Duodenal mucosa (tissue), 2 donors: ENCODE measurements around the gene FOXO6.

Experiments
- H3K27ac ChIP-seq: one replicate; pipeline ENCODE4 v1.7.0; 2013; ENCODE audit warnings: low read depth, low read length
- H3K27me3 ChIP-seq, 2 donors: one replicate each; pipeline ENCODE4 v1.7.0; 2013; ENCODE audit warnings: low read length in 2 of 2, control low read depth in 1 of 2; ENCODE audit not compliant: insufficient read depth in 2 of 2, control insufficient read depth in 1 of 2
- H3K36me3 ChIP-seq, 2 donors: one replicate each; pipeline ENCODE4 v1.7.0; 2013; ENCODE audit warnings: low read length in 2 of 2, control low read depth in 1 of 2; ENCODE audit not compliant: insufficient read depth in 2 of 2, control insufficient read depth in 1 of 2
- H3K4me1 ChIP-seq, 2 donors: one replicate each; pipeline ENCODE4 v1.7.0; 2013; ENCODE audit warnings: low read length in 2 of 2, control low read depth in 1 of 2; ENCODE audit not compliant: insufficient read depth in 2 of 2, control insufficient read depth in 1 of 2
- H3K4me3 ChIP-seq, 2 donors: one replicate each; pipeline ENCODE4 v1.7.0; 2013; ENCODE audit warnings: low read length in 2 of 2, low read depth in 1 of 2
- H3K9ac ChIP-seq, 2 donors: one replicate each; pipeline ENCODE4 v1.7.0; 2013; ENCODE audit warnings: low read length in 2 of 2, low read depth in 1 of 2
- H3K9me3 ChIP-seq, 2 donors: one replicate each; pipeline ENCODE4 v1.7.0; 2013; ENCODE audit warnings: low read length in 2 of 2, control low read depth in 1 of 2; ENCODE audit not compliant: control insufficient read depth in 1 of 2

Gene FOXO6

DNA sequence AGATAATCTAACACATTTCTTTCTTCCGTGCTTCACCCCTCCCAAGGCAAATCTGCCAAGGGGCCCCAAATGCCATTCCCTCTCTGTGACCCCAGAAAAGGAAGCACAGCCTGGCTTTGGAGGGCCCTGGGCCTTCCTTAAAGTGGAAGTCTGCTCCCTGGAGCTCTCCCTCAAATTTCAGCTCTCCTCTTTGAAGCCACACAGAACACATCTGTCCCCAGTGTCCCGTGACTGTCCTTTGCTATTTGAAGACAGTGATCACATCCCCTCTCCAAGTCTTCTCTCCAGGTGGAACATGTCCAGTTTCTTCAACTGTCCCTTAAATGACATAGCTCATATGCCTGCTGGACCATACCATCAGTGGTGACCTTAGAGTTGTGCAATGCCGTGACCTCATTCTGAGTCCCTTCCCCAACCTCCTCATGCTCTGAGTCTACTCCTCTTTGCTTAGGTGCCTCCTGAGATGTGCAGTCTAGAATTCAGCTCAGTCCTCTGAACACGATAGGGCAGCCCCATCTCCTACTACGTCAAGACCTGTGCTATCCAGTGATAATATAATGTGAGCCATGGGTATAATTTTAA is 18.4 kb upstream of the FOXO6 start:
- Histone ChIP-seq H3K4me3 (no peak overlapping the region), H3K27me3 (no peaks in the 10 kb centered on the region), H3K9me3 (no peaks in the 10 kb centered on the region), H3K27ac (no peak overlapping the region), H3K4me1 (peaks cover 4 to 7% of the 10 kb centered on the region in 2 donors), H3K9ac (no peak overlapping the region), H3K36me3 (no peaks in the 10 kb centered on the region)

DNA sequence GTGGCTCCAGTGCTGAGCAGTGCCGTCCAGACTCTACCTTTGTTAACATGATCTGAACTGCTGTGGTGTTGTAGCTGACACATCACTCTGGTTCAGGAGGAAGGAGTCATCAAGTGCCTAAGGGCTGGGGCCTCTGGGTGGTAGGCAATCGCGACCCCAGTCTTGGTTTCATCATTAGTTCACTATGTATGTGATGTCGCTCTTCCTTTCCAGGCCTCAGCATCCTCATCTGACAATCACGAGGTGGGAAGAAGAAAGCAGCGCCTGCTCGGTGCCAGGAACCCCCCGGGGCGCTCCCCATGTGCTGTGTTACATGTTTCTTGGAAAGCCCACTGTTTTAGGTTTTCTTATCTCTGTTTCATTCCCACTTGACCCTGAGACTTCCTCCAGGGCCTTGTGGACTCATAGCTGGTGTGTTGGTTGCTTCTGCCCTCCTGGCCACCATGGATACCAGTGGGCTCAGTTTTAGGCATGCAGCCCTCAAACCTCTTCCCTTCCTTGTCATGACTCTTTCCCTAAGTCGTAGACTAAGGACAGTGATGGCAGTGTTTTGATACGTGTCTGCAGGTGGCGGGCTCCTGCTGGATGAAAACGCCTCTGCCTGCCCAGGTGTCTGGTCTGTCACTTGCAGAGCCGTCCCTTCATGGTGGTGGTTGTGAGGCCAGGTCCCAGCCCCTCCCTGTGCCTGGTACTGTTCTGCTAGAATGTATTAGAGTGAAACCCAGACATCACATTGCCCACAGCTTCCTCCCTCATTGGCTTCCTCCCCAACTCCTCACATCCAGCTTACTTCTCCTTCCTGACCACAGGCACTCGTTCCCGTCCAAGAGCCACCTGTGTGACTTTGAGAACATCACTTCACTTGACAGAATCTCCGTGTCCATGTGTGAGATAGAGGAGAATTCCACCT is 17.2 kb upstream of the FOXO6 start:
- Histone ChIP-seq H3K27me3 (no peaks in the 10 kb centered on the region), H3K36me3 (no peaks in the 10 kb centered on the region), H3K4me3 (no peak overlapping the region), H3K4me1 (peaks cover 4 to 7% of the 10 kb centered on the region in 2 donors), H3K9me3 (no peaks in the 10 kb centered on the region), H3K27ac (no peak overlapping the region), H3K9ac (no peak overlapping the region)

DNA sequence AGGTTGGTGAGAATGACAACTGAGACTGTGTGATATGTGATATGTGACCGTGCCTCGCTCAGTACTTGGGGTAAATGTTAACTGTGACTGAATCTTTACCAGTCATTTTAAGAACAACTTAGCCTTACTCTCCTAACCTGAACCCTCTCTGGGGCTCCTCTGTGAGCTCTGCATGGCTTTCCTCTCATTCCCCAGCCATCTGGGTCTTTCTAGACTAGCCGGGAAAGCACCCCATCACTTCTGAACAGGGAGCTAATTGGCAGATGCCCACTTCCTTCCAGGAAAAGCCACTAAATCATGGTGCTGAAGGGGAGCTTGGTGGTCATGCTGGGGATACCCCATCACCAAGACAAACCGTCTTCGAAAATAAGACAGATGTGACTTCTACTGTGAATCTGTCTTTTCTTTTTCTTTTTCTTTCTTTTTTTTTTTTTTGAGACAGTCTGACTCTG is 16.5 kb upstream of the FOXO6 start:
- Histone ChIP-seq H3K4me1 (peaks cover 4 to 7% of the 10 kb centered on the region in 2 donors), H3K4me3 (no peak overlapping the region), H3K27me3 (no peaks in the 10 kb centered on the region), H3K36me3 (no peaks in the 10 kb centered on the region), H3K9me3 (no peaks in the 10 kb centered on the region), H3K27ac (no peak overlapping the region), H3K9ac (no peak overlapping the region)

DNA sequence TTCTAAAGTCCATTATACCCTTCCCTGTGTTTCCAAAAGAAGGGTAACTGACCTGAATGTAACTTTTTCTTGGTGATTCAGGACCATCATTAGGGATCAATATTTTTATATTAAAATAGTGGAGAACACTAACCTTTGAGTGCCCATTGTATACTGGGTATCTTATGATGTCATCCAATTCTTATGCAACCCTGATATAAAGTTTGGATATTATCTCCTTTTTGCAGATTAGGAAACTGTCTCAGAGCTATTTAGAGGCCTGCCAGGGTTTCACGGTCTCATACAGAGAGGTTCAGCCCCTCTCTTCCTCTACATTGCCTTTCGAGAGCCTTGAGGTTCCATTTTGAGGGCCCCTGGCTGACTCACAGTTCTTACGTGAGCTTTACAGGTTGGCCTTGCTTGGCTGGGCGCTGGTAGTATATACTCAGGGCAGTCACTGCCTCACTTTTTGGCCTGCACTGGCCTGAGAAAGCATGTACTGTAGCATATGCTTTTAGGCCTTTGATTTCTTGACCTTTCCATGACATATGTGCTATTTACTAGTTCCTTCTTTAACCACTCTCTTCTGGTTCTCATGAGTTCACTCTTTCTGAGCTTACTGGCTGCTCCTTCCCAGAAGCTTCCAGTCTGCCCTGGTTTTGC is 15.7 kb upstream of the FOXO6 start:
- Histone ChIP-seq H3K9ac (no peak overlapping the region), H3K4me1 (peaks cover 4 to 7% of the 10 kb centered on the region in 2 donors), H3K4me3 (no peak overlapping the region), H3K36me3 (no peaks in the 10 kb centered on the region), H3K27ac (no peak overlapping the region), H3K9me3 (no peaks in the 10 kb centered on the region), H3K27me3 (no peaks in the 10 kb centered on the region)

DNA sequence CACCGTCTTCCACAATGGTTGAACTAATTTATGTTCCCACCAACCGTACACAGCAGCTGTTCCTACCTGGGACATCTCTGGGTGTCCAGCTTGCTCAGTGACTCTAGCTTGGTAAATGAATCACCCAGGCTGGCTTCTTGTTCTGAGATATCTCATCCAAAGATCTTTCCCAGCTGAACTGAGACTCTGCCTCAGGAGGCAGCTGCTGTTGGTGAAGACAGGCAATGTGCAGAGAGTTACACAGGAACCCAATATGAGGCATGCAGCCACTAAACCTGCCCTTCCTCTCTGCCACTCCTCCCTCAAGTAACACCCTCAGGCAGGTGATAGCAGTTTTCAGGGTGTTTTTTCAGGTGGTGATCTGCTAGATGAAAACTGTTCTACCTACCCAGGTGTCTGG is 14.0 kb upstream of the FOXO6 start:
- no peak overlapping the region for H3K4me3 ChIP-seq
- no peaks in the 10 kb centered on the region for H3K36me3 ChIP-seq
- no peaks in the 10 kb centered on the region for H3K27me3 ChIP-seq
- peaks cover 0 to 6% of the 10 kb centered on the region in 2 donors for H3K4me1 ChIP-seq
- H3K9me3 ChIP-seq, result no peaks in the 10 kb centered on the region
- H3K9ac ChIP-seq, result no peak overlapping the region
- H3K27ac ChIP-seq, result no peak overlapping the region

DNA sequence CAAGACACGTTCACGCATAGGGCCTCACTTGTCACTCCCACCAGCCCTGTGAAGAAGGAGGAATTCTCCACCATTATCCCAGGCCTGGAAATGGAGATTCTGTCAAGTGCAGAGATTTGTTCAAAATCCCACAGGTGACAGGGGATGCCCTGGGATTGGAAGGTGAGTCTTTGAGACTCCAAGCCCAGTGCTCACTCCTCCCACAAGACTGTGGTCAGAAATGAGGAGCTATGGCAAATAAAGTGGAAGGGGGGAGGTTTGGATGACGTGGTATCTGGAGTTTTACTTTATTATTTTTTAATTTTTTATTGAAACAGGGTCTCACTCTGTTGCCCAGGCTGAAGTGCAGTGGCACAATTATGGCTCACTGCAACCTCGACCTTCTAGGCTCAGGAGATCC is 12.8 kb upstream of the FOXO6 start:
- no peaks in the 10 kb centered on the region for H3K9me3 ChIP-seq

DNA sequence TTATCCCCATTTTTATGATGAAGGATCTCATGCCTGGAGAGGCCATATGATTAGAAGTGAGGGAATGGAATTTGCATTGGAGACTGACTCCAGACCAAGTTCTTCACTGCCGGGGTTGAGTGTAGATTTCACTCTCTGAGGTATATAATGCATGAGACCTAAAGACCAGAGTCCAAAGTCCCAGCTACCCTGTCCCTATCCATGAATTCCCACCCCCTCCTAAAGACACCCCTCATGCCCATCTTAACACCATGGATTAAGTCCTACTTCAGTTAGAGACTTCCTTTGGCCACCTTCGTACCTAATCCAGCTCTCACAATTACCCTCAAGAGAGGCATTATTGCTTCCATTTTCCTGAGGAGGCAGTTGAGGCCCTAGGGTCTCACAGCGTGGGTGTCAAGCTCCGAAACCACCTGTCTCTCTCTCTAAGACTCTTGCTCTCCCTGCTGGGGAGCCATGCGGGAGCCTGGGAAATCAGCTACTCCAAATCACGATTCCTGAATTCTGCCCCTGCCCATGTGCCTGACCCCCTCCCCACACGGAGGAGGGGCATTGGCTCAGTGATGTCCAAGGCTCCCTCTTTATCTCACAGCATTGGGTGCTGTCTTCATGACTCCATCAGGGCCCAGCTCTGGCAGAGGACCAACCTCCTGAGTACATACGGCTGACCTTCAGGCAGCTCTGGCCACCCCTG is 11.7 kb upstream of the FOXO6 start:
- Histone ChIP-seq H3K9me3 (no peaks in the 10 kb centered on the region), H3K4me1 (no peaks in the 10 kb centered on the region), H3K36me3 (no peaks in the 10 kb centered on the region), H3K27me3 (no peaks in the 10 kb centered on the region), H3K4me3 (no peak overlapping the region), H3K9ac (no peak overlapping the region), H3K27ac (no peak overlapping the region)

More for the DNA sequence above, 12.8 kb upstream of the FOXO6 start:
- H3K4me3 ChIP-seq, result no peak overlapping the region
- H3K4me1 ChIP-seq, result no peaks in the 10 kb centered on the region
- H3K36me3 ChIP-seq, result no peaks in the 10 kb centered on the region
- H3K9ac ChIP-seq, result no peak overlapping the region
- H3K27me3 ChIP-seq, result no peaks in the 10 kb centered on the region
- H3K27ac ChIP-seq, result no peak overlapping the region

DNA sequence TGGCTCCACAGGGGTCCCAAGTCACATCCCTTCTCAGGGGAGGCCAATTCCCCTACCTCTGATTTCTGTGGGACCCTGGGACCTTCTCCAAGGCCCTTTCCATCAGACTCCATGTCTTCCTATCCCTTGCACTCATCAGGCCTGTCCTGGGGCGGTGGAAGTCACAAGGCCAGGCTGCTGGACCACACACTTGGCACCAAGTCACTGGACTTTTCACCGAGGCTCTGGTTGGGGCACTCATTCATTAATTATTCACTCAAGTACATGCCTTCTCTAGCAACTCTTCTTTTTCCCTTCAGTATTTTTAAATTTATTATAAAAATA is 11.2 kb upstream of the FOXO6 start:
- H3K9me3 ChIP-seq, result no peaks in the 10 kb centered on the region
- H3K27ac ChIP-seq, result no peak overlapping the region
- H3K4me3 ChIP-seq, result no peak overlapping the region
- H3K36me3 ChIP-seq, result no peaks in the 10 kb centered on the region
- H3K4me1 ChIP-seq, result no peaks in the 10 kb centered on the region
- H3K9ac ChIP-seq, result no peak overlapping the region
- H3K27me3 ChIP-seq, result no peaks in the 10 kb centered on the region

DNA sequence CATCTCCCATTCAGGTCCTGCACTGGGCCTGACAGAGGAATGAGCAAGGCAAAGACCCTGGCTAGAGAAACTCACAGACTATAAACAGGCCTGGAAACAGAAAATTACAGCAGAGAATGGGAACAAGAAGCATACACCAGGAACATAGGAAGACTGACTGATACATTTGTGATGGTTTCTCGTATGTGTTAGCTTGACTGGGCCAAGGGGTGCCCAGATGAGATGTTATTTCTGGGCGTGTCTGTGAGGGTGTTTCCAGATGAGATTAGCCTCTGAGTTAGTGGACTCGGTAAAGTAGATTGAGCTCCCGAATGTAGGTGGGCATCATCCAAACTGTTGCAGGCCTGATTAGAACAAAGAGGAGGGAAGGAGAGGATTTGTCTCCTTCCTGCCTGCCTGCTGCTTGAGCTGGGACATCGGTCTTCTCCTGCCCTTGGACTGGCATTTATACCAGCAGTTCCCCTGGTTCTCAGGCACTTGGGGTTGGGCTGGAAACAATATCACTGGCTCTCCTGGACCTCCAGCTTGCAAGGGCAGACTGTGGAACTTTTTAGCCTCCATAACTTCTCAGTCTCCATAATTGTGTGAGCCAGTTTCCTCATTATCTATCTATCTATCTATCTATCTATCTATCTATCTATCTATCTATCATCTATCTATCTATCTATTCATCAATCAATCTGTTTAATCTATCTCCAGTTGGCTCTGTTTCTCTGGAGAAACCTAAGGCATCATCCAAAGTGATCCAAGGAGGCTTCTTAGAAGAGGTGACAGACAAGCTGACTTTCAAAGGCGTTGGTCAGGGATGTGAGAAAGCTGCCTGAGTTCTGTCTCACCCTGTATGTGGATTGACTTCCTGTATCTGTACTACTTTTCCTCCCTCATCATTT is 9.7 kb upstream of the FOXO6 start:
- Histone ChIP-seq H3K4me3 (no peak overlapping the region), H3K27me3 (no peaks in the 10 kb centered on the region), H3K9ac (no peak overlapping the region), H3K36me3 (no peaks in the 10 kb centered on the region), H3K4me1 (no peaks in the 10 kb centered on the region), H3K9me3 (no peaks in the 10 kb centered on the region), H3K27ac (no peak overlapping the region)
